22Rv1 (cell line): ENCODE data around the gene NELFE.

Experiments used
- ZFX ChIP-seq: fragments of 450-650 bp; IDR thresholded peaks from 2 replicates; pipeline ENCODE4 v1.6.1; 2017; ENCODE audit warnings: antibody characterized with exemption, borderline replicate concordance
- TF ChIP-seq, protein P1 (sequence below): fragments of 450-650 bp; IDR thresholded peaks from 2 replicates; pipeline ENCODE4 v1.5.1; 2017; ENCODE audit warnings: mild to moderate bottlenecking

DNA sequence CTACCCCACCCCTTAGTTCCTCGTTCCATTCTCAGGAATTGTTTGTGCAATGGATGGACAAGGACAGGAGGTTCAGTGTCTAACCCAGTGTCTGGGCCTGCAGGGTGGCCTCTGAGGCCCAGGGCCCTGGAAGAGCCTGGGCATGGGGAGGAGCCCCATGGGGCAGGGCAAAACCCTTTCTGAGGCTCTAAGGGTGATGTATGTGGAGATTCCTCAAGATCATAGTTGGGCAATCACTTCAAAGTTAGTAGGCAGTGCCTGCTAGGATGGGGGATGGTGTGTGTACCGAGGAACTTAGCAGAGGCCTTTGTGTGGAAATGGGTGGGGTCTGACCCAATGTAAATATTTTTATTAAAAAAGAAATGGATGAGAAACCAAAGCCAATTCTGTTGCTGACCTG is 38.0 kb downstream of the NELFE start:
- no peak for TF ChIP-seq ZFX
- TF ChIP-seq, protein P1, sequence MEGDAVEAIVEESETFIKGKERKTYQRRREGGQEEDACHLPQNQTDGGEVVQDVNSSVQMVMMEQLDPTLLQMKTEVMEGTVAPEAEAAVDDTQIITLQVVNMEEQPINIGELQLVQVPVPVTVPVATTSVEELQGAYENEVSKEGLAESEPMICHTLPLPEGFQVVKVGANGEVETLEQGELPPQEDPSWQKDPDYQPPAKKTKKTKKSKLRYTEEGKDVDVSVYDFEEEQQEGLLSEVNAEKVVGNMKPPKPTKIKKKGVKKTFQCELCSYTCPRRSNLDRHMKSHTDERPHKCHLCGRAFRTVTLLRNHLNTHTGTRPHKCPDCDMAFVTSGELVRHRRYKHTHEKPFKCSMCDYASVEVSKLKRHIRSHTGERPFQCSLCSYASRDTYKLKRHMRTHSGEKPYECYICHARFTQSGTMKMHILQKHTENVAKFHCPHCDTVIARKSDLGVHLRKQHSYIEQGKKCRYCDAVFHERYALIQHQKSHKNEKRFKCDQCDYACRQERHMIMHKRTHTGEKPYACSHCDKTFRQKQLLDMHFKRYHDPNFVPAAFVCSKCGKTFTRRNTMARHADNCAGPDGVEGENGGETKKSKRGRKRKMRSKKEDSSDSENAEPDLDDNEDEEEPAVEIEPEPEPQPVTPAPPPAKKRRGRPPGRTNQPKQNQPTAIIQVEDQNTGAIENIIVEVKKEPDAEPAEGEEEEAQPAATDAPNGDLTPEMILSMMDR: no peak
